Measurements from ENCODE around the gene PCGF3. TPM values are rescaled to one million over a fixed set of nuclear protein-coding genes. Genes with fewer than 3 reads are reported as not detected.

The PCGF3 gene, protein sequence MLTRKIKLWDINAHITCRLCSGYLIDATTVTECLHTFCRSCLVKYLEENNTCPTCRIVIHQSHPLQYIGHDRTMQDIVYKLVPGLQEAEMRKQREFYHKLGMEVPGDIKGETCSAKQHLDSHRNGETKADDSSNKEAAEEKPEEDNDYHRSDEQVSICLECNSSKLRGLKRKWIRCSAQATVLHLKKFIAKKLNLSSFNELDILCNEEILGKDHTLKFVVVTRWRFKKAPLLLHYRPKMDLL
- polyA plus RNA-seq (2013, experiment 1 of 2): 30.3 TPM
- polyA plus RNA-seq (2013, experiment 2 of 2): 31.4 TPM

- H3K9ac ChIP-seq (ENCODE audit: low read length): peak within 1 kb of the TSS; percentile 99
- H3K23ac ChIP-seq (ENCODE audit: low read length): peak within 1 kb of the TSS; percentile 89
- no CpG with 5 or more reads among the region's 82 CpGs for WGBS (ENCODE audit: extremely low coverage, insufficient coverage, low lambda C conversion rate)
- no peak within 1 kb of the TSS for H2BK15ac ChIP-seq (replicated peaks; ENCODE audit: low read depth)
- peaks cover 35% of the 10 kb centered on the region for H3K79me2 ChIP-seq (ENCODE audit: control insufficient read depth, insufficient read depth, low read length)
- peak within 1 kb of the TSS; percentile 65 for H2AK5ac ChIP-seq (ENCODE audit: low read length)
- H3K27me3 ChIP-seq (ENCODE audit: insufficient read depth, low read length, poor library complexity): no peaks in the 10 kb centered on the region
- H4K8ac ChIP-seq (ENCODE audit: low read depth, low read length): peak within 1 kb of the TSS; percentile 84
- H3K4ac ChIP-seq (ENCODE audit: low read depth, low read length): peak within 1 kb of the TSS; percentile 95
- H3K79me1 ChIP-seq (ENCODE audit: low read length): peaks cover 21% of the 10 kb centered on the region
- no peak within 1 kb of the TSS for H4K5ac ChIP-seq (ENCODE audit: low read length)
- H3K18ac ChIP-seq (ENCODE audit: low read length): peak within 1 kb of the TSS; percentile 72
- H3K4me2 ChIP-seq (ENCODE audit: low read length): peak within 1 kb of the TSS; percentile 79
- H3K4me1 ChIP-seq (ENCODE audit: control insufficient read depth, low read depth, low read length): no peaks in the 10 kb centered on the region
- H3K56ac ChIP-seq (ENCODE audit: low read length): peak within 1 kb of the TSS; percentile 96
- H3K36me3 ChIP-seq (ENCODE audit: control insufficient read depth, insufficient read depth, low read length): no peaks in the 10 kb centered on the region
- peak within 1 kb of the TSS; percentile 88 for H3K4me3 ChIP-seq (ENCODE audit: low read length)
- peak within 1 kb of the TSS; percentile 50 for H2BK120ac ChIP-seq (ENCODE audit: low read depth, low read length)
- H2BK5ac ChIP-seq (ENCODE audit: low read length): peak within 1 kb of the TSS; percentile 59
- H3K27ac ChIP-seq (ENCODE audit: low read depth, low read length): peak within 1 kb of the TSS; percentile 49
- peak; percentile 96 for DNase-seq
Observed at GRCh38 chr4:705278-706082, at the start of gene PCGF3. Gene PCGF3 (plus strand): TSS chr4:705832. CDS start chr4:733681, 27,849 bp downstream.

DNA sequence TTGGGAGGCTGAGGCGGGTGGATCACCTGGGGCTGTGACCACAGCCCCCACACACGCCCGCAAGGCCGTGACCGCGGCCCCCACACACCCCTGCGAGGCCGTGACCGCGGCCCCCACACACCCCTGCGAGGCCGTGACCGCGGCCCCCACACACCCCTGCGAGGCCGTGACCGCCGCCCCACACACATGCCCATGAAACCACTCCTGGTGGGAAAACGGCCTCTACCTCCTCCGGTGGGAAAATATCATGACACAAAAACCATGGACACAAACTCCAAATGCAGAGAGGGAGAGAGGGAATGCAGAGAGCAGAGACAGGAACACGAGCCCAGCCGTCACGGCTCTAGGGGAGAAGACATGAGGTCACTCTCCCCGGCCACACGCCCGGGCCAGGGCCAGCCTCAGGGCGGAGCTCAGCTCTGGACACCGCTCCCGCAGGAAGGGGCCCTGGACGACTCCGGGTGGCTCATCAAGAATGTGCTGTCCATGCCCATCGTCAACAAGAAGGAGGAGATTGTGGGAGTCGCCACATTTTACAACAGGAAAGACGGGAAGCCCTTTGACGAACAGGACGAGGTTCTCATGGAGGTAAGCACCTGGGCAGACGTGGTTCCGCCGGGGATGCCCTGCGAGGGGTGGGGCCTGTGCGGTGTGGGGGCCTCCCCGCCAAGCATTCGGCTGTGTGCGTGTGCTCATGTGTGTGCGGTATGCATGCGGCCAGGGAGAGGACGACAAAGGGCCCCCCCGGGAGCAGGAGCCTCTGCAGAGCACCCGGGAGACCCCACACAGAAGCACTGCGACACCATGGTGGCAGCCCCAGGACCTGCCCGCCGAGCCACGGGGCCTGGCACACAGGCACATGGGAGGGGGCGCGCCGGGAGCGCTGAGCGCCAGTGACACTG, 48.9 kb upstream of the PCGF3 start:
- no peak overlapping the region for H2AK5ac ChIP-seq (ENCODE audit: low read length)
- H3K4me2 ChIP-seq (ENCODE audit: low read length): no peak overlapping the region
- no peak overlapping the region for H3K23ac ChIP-seq (ENCODE audit: low read length)
- no peak overlapping the region for H2BK120ac ChIP-seq (ENCODE audit: low read depth, low read length)
- H3K36me3 ChIP-seq (ENCODE audit: control insufficient read depth, insufficient read depth, low read length): no peaks in the 10 kb centered on the region
- no peaks in the 10 kb centered on the region for H3K79me2 ChIP-seq (ENCODE audit: control insufficient read depth, insufficient read depth, low read length)
- no peak for DNase-seq
- H4K5ac ChIP-seq (ENCODE audit: low read length): no peak overlapping the region
- H3K9ac ChIP-seq (ENCODE audit: low read length): no peak overlapping the region
- no peak overlapping the region for H3K4me3 ChIP-seq (ENCODE audit: low read length)
- H3K27ac ChIP-seq (ENCODE audit: low read depth, low read length): no peak overlapping the region
- H3K18ac ChIP-seq (ENCODE audit: low read length): no peak overlapping the region
- no peaks in the 10 kb centered on the region for H3K4me1 ChIP-seq (ENCODE audit: control insufficient read depth, low read depth, low read length)
- WGBS (ENCODE audit: extremely low coverage, insufficient coverage, low lambda C conversion rate): no CpG with 5 or more reads among the region's 58 CpGs
- H3K27me3 ChIP-seq (ENCODE audit: insufficient read depth, low read length, poor library complexity): no peaks in the 10 kb centered on the region
- H3K4ac ChIP-seq (ENCODE audit: low read depth, low read length): no peak overlapping the region
- H2BK15ac ChIP-seq (replicated peaks; ENCODE audit: low read depth): no peak overlapping the region
- H3K56ac ChIP-seq (ENCODE audit: low read length): no peak overlapping the region
- H3K79me1 ChIP-seq (ENCODE audit: low read length): no peaks in the 10 kb centered on the region
- no peak overlapping the region for H2BK5ac ChIP-seq (ENCODE audit: low read length)
- no peak overlapping the region for H4K8ac ChIP-seq (ENCODE audit: low read depth, low read length)

DNA sequence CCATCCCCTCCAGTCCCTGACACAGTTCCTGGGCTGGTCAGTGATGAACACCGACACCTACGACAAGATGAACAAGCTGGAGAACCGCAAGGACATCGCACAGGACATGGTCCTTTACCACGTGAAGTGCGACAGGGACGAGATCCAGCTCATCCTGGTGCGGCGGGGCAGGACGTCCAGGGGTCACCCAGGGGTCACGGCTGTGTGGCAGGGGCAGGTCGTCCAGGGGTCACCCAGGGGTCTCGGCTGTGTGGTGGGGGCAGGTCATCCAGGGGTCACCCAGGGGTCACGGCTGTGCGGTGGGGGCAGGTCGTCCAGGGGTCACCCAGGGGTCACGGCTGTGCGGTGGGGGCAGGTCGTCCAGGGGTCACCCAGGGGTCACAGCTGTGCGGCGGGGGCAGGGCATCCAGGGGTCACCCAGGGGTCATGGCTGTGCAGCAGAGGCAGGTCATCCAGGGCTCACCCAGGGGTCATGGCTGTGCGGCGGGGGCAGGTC, 48.2 kb upstream of the PCGF3 start:
- Histone ChIP-seq H3K27me3 (ENCODE audit: insufficient read depth, low read length, poor library complexity) (no peaks in the 10 kb centered on the region), H4K8ac (ENCODE audit: low read depth, low read length) (no peak overlapping the region), H3K4me3 (ENCODE audit: low read length) (no peak overlapping the region), H2BK5ac (ENCODE audit: low read length) (no peak overlapping the region), H3K4me2 (ENCODE audit: low read length) (no peak overlapping the region), H3K56ac (ENCODE audit: low read length) (no peak overlapping the region), H2BK120ac (ENCODE audit: low read depth, low read length) (no peak overlapping the region), H2BK15ac (replicated peaks; ENCODE audit: low read depth) (no peak overlapping the region), H2AK5ac (ENCODE audit: low read length) (no peak overlapping the region), H3K27ac (ENCODE audit: low read depth, low read length) (no peak overlapping the region), H3K4ac (ENCODE audit: low read depth, low read length) (no peak overlapping the region), H3K9ac (ENCODE audit: low read length) (no peak overlapping the region), H3K23ac (ENCODE audit: low read length) (no peak overlapping the region), H3K18ac (ENCODE audit: low read length) (no peak overlapping the region), H4K5ac (ENCODE audit: low read length) (no peak overlapping the region), H3K4me1 (ENCODE audit: control insufficient read depth, low read depth, low read length) (no peaks in the 10 kb centered on the region), H3K79me1 (ENCODE audit: low read length) (no peaks in the 10 kb centered on the region), H3K79me2 (ENCODE audit: control insufficient read depth, insufficient read depth, low read length) (no peaks in the 10 kb centered on the region), H3K36me3 (ENCODE audit: control insufficient read depth, insufficient read depth, low read length) (no peaks in the 10 kb centered on the region)
- DNase-seq: no peak
- no CpG with 5 or more reads among the region's 23 CpGs for WGBS (ENCODE audit: extremely low coverage, insufficient coverage, low lambda C conversion rate)

DNA sequence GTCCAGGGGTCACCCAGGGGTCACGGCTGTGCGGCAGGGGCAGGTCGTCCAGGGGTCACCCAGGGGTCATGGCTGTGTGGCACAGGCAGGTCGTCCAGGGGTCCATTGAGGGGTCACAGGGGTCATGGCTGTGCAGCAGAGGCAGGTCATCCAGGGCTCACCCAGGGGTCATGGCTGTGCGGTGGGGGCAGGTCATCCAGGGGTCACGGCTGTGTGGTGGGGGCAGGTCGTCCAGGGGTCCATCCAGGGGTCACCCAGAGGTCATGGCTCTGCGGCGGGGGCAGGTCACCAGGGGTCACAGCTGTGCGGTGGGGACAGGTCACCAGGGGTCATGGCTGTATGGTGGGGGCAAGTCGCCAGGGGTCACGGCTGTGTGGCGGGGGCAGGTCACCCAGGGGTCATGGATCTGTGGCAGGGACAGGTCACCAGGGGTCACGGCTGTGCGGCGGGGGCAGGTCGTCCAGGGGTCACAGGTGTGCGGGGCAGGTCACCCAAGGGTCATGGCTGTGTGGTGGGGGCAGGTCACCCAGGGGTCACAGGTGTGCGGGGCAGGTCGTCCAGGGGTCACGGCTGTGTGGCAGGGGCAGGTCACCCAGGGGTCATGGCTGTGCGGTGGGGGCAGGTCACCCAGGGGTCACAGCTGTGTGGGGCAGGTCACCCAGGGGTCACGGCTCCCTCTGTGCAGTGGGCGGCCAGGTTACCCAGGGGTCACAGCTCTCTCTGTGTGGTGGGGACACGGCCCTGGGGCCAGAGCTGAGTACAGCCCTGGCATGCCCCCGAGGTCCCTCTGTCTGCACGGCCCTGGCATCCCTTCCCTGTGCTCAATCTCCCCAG, 47.6 kb upstream of the PCGF3 start:
- H3K79me2 ChIP-seq (ENCODE audit: control insufficient read depth, insufficient read depth, low read length): no peaks in the 10 kb centered on the region
- no peak overlapping the region for H3K56ac ChIP-seq (ENCODE audit: low read length)
- H3K9ac ChIP-seq (ENCODE audit: low read length): no peak overlapping the region
- H3K79me1 ChIP-seq (ENCODE audit: low read length): no peaks in the 10 kb centered on the region
- H3K4me2 ChIP-seq (ENCODE audit: low read length): no peak overlapping the region
- no peaks in the 10 kb centered on the region for H3K27me3 ChIP-seq (ENCODE audit: insufficient read depth, low read length, poor library complexity)
- H3K4me3 ChIP-seq (ENCODE audit: low read length): no peak overlapping the region
- no peak overlapping the region for H2BK120ac ChIP-seq (ENCODE audit: low read depth, low read length)
- no peak overlapping the region for H3K27ac ChIP-seq (ENCODE audit: low read depth, low read length)
- H3K4ac ChIP-seq (ENCODE audit: low read depth, low read length): no peak overlapping the region
- H3K18ac ChIP-seq (ENCODE audit: low read length): no peak overlapping the region
- no peak overlapping the region for H4K8ac ChIP-seq (ENCODE audit: low read depth, low read length)
- H2BK15ac ChIP-seq (replicated peaks; ENCODE audit: low read depth): no peak overlapping the region
- WGBS (ENCODE audit: extremely low coverage, insufficient coverage, low lambda C conversion rate): no CpG with 5 or more reads among the region's 27 CpGs
- H2BK5ac ChIP-seq (ENCODE audit: low read length): no peak overlapping the region
- no peaks in the 10 kb centered on the region for H3K36me3 ChIP-seq (ENCODE audit: control insufficient read depth, insufficient read depth, low read length)
- H4K5ac ChIP-seq (ENCODE audit: low read length): no peak overlapping the region
- no peak overlapping the region for H3K23ac ChIP-seq (ENCODE audit: low read length)
- no peaks in the 10 kb centered on the region for H3K4me1 ChIP-seq (ENCODE audit: control insufficient read depth, low read depth, low read length)
- no peak for DNase-seq
- no peak overlapping the region for H2AK5ac ChIP-seq (ENCODE audit: low read length)
